ENCODE measurements around the gene SLC2A4.

SLC2A4 gene

GRCh38 chr17:7307686-7308624 is 26.4 kb downstream of the SLC2A4 start:
- peak; percentile 55 to 68 for DNase-seq

GRCh38 chr17:7308625-7309433 is 27.3 kb downstream of the SLC2A4 start:
- peak; percentile 92 to 95 for DNase-seq

DNA sequence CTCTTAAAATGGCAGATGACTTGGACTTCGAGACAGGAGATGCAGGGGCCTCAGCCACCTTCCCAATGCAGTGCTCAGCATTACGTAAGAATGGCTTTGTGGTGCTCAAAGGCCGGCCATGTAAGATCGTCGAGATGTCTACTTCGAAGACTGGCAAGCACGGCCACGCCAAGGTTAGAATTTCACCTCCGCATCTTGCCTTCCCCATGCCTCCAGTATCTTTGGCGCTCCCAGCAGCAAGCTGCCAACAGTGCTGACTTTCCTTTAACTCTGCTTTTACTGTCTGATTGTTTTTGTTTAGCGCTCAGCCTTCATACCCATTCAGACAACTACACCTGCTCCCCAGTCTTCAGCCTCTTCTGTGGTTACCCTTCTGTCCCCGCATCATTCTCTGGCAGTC is 28.1 kb downstream of the SLC2A4 start:
- no peak for DNase-seq

GRCh38 chr17:7311110-7311705 is 29.7 kb downstream of the SLC2A4 start:
- DNase-seq: no peak

- no peak for DNase-seq
Measured at GRCh38 chr17:7312432-7313087, 31.0 kb downstream of the SLC2A4 start.

- no peak for DNase-seq
Measured at GRCh38 chr17:7313088-7313889, 31.8 kb downstream of the SLC2A4 start.

DNA sequence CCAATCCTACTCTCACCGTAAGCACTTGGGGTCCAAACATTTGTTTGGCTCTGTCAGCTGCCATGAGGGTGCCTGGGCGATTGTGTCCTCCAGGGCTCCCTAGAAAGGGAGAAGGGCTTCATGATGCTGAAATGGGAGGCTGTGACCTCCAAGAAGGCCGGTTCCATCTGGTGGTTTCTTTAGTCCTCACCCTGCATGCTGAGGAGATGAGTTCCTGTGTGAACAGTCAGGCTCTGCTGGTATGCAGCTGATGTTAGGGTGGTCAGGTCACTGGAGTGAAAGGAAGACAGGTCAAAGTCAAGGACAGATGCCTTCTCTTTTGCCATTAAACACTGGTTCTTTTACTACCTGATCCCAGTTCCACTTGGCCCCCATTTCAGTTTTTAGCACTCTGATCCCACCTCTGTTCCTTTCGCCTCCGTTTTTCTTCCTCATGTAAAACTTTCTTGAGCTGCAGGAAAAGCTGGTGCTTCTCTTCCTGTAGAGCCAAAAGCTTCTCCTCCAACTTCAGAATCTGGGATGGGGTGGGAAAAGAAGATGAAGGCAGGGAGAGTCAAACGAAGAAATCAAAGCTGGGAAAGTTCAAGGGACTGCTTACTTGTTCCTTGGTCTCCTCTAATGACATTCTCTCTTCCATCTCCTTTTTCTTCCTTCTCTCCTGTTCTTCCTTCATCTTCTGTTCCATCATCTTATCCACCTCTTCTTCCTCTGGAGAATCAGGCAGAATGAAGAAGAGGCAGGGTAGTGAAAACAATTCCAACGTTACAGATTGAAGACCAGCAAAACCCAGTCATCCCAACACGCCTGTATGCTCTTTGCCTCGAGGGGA is 32.6 kb downstream of the SLC2A4 start:
- DNase-seq: no peak

- DNase-seq: peak; percentile 91 to 94
Measured at GRCh38 chr17:7314719-7315569, 33.4 kb downstream of the SLC2A4 start, which contains the start of gene GPS2. Gene GPS2, minus strand, starts transcription at chr17:7315360. Its CDS starts 308 bp downstream, at chr17:7315052.

- no peak for DNase-seq
Measured at GRCh38 chr17:7315570-7316235, 34.2 kb downstream of the SLC2A4 start.

GRCh38 chr17:7317161-7317803 is 35.8 kb downstream of the SLC2A4 start:
- no peak for DNase-seq

DNA sequence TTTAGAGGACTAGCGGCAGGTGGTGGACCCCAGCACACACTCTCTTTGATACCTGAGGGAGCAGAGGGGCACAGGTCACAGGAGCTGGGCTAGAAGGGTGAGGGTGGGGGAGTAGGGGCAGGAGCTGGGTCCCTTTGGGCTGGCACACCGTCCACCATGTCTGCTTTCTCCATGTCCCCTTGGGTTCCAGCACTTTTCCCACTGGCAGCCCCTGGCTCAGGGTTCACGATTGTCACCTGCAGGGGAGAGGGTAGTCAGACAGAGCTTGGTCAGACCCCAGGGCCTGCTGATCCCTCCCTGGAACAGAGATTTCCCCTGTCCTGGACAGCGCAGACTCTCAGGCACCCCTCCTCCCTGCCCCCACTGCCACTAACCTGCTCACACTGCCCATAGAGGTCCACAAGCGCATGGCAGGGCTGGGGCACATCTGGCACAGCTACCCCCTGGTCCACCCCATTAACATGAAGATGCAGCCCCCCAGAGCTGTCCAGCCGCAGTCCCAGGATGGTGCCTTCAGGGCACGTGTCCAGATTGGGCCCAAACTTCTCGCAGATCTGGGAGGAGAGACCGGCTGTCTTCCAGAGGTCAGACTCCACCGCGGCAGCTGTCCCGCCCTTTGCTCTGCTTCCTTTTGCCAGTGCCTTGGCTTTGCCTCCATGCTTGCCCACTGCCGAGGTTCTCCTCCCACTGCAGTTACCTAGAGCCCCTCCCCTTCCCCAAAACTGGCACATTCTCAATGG is 36.8 kb downstream of the SLC2A4 start:
- DNase-seq: no peak

DNA sequence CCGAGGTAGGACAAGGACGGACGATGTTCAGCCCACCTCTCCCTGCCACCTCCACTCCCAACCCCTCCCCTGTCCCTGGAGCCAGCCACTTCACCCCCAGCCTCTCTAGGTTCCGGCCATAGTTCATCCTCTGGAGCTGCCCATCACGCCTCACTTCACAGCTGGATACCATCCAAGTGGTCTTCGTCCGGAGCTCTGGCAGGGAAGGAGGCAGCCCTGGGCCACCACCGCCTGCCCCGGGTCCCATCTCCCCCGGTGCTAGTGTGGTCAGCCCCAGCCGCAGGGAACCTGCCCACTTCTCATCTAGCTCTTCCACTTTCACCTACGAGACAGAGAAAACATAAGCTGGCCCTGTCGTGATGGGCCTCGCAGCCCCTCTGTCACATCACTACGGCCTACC is 39.9 kb downstream of the SLC2A4 start:
- no peak for DNase-seq

DNA sequence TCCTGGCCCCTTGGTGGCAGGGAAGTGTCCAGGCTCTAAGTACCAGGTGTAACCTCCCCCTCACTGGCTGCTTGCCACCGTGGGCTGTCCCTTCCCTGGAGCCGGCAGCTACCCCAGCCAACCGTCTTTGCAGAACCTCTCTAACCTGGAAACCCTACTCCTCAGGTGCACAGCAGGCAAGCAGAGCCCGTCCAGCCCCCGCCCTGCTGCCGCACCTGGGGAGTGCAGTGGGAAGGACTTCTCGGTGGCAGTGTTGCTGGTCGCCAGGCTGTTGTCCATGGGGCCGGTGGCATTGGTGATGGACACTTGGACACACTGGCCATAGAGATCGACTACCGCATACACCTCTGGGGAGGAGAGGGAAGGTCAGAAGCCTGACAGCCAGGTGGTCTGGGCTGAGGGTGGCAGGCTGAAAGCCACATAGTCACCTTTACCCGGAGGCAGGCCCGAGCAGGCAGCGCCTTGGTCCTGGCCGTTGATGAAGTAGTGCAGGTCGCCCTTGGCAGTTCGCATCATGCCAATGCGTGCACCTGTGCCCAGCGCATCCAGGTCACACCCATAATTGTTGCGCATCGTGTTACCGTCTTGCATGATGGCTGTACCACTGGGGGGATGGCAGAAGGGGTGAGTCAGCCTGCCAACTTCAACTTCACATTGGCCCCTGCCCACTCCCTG is 41.1 kb downstream of the SLC2A4 start:
- DNase-seq: no peak

DNA sequence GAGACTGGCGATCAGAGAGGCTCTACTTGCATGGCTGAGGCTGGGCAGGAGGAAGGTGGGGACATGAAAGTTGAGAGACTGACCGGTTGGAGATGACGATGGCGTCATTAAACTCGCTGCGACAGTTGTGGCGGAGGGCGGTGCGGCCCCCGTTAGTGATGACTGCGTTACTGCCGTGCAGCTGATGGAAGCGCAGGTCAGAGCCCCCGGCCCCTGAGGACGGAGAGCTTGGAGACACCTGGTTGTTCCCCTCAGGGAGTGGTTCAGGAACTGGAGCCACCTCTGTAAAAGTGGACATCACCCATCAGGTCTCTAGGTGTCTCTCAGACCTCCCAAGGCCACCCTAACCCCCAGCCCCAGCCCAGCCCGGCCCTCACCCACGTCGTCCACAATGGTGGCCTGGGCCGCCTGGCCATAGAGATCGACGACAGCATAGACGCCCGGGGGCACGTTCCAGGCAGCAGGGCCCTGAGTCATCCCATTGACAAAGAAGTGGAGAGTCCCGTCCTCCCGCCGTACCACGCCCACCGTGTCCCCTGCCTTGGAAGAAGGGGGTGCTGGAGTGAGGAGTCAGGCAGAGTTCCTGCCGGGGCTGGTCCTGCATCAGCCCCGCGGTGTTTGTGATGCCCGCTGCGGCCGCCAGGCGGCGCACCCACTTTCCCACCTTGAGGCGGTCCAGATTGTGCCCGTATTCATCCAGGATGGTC is 42.4 kb downstream of the SLC2A4 start:
- DNase-seq: peak; percentile 50 to 71

DNA sequence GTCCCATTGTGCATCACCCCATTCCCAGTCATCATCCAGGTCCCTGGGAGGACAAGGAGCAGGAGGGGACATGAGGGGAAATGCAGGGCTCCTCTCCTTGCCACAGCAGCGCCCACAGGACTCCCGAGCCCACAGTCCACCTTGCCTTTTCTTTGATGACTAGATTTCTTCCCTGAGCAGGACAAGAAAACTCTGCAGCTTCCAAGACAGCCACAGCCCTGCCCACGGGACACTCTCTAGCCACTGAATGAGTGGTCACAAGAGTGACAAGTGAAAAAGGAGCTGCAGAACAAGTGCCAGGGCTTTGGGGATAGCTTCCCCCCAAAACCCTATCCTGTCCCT is 42.9 kb downstream of the SLC2A4 start:
- DNase-seq: no peak

- no peak for DNase-seq
Measured at GRCh38 chr17:7325031-7325528, 43.6 kb downstream of the SLC2A4 start.

- DNase-seq: no peak
Measured at GRCh38 chr17:7326186-7326585, 44.7 kb downstream of the SLC2A4 start.
